ENCODE data around the gene COMT. TPM values are rescaled to one million over a fixed set of nuclear protein-coding genes. Genes with fewer than 3 reads are reported as not detected.

COMT gene
- total and polyA plus RNA-seq, 9 of the 15 experiments (the other 6 are each of a cell fraction or from before 2014, with no cell fraction given): 12.5 to 351 (median 155) TPM

DNA sequence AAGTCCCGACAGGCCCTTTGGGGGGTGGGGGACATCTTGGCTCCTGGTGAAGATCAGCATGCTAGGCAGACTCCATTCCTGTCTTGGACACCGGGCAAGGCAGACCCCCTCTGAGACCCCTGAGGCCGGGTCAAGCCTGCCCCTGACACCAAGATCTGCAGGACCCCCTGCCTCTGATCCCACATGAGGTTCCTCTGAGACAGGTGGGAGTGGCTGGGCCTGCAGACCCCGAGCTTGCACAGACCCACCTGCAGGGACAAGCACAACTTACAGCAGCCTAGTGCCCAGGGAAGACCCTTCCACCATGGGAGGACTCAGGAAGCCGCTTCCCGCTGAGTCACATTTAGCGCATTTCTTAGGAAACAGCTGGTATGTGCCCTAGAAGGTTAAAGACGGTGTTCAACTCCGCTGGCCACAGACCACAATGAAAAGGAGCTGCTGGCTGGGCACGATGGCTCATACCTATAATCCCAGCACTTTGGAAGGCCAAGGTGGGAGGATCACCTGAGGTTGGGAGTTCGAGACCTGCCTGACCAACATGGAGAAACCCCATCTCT is 59.6 kb downstream of the COMT start:
- BruUV-seq (replicated peaks): no TSS peak
- CTCF ChIA-PET (ENCODE audit: low intra/inter-chr PET ratio): no interaction called here
- FAIRE-seq (no peak), DNase-seq (ENCODE audit: extremely low read depth in 1 of 4, low spot score in 3 of 4) (no peak), ATAC-seq (no peak)
- Histone ChIP-seq H4K20me1 (replicated peaks; ENCODE audit: control insufficient read depth, insufficient read depth, low read length) (peaks cover 21% of the 10 kb centered on the region; the same call in 1 of the 2 replicates), H2AFZ (ENCODE audit: low read depth, low read length) (no peak overlapping the region), H3K27ac (ENCODE audit: extremely low read depth, low read depth, low read length) (no peak overlapping the region), H3K9ac (ENCODE audit: insufficient read depth in 1 of 2, low read depth in 2 of 2, low read length in 2 of 2) (peak overlapping the region in 1 of 2 experiments; percentile 7; a peak in 1 of 4 replicates), H3K9me3 (replicated peaks; ENCODE audit: control insufficient read depth, insufficient read depth, low read depth, low read length) (peaks cover 19% of the 10 kb centered on the region), H3K4me1 (replicated peaks in 1 of 2; ENCODE audit: control insufficient read depth in 2 of 2, insufficient read depth in 2 of 2, low read length in 2 of 2) (peaks cover 16 to 46% of the 10 kb centered on the region in 2 experiments; a peak in 4 of 5 replicates), H3K4me2 (ENCODE audit: insufficient read depth, low read length) (no peak overlapping the region), H3K27me3 (ENCODE audit: control insufficient read depth in 2 of 2, insufficient read depth in 2 of 2, low read length in 2 of 2) (no peaks in the 10 kb centered on the region), H3K9me1 (ENCODE audit: control insufficient read depth, insufficient read depth, low read length) (peaks cover 5% of the 10 kb centered on the region), H3K4me3 (no peak overlapping the region), H3K36me3 (ENCODE audit: control insufficient read depth, insufficient read depth, low read length) (peaks cover 8% of the 10 kb centered on the region; the same call in 1 of the 3 replicates), H3K79me2 (ENCODE audit: control insufficient read depth, insufficient read depth, low read length) (0 out of 3 replicates have a peak, but pooled peaks cover 2% of the 10 kb centered on the region)
- intact Hi-C loops (cut with micrococcal nuclease): no loop called here
- in situ Hi-C loops (cut with MboI): no loop called here
- WGBS (ENCODE audit: insufficient coverage, low coverage, missing lambda C conversion rate): 72% methylated on average over 11 of the region's 11 CpGs
- POLR2A ChIA-PET: interaction anchor here (0.6 to 3.0 kb wide), 5 partner anchors 10 to 35 kb away, joined by 3 to 15 read pairs (median 8); partner anchors contain the start of gene TANGO2
- TF ChIP-seq DACH1 (IDR thresholded peaks at IDR 0.05; ENCODE audit: partially characterized antibody): no peak
- no peak for TF ChIP-seq TARDBP (IDR thresholded peaks at IDR 0.05)
- TF ChIP-seq HSF4 (CRISPR knock-in tag; IDR thresholded peaks at IDR 0.05; ENCODE audit: borderline replicate concordance): no peak
- TF ChIP-seq RBBP5 (IDR thresholded peaks at IDR 0.05; ENCODE audit: borderline replicate concordance, insufficient read depth, low read length, poor library complexity, severe bottlenecking): peak; percentile 35
- no peak for TF ChIP-seq JUND (IDR thresholded peaks at IDR 0.05; ENCODE audit: borderline replicate concordance, low read depth, low read length)
- no peak for TF ChIP-seq JUND (tag; IDR thresholded peaks at IDR 0.05; ENCODE audit: borderline replicate concordance, low read depth, low read length)
- no peak for TF ChIP-seq SLC30A9 (CRISPR knock-in tag; IDR thresholded peaks at IDR 0.05)
- TF ChIP-seq, protein P1, sequence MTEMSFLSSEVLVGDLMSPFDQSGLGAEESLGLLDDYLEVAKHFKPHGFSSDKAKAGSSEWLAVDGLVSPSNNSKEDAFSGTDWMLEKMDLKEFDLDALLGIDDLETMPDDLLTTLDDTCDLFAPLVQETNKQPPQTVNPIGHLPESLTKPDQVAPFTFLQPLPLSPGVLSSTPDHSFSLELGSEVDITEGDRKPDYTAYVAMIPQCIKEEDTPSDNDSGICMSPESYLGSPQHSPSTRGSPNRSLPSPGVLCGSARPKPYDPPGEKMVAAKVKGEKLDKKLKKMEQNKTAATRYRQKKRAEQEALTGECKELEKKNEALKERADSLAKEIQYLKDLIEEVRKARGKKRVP (CRISPR knock-in tag; IDR thresholded peaks at IDR 0.05): no peak
- 0 out of 2 replicates have a peak, but pooled peaks have one; percentile 0 for TF ChIP-seq SPI1 (IDR thresholded peaks at IDR 0.05; ENCODE audit: borderline replicate concordance, low read depth, low read length)
- 0 out of 2 replicates have a peak, but pooled peaks have one; percentile 25 for TF ChIP-seq ZNF184 (CRISPR knock-in tag; IDR thresholded peaks at IDR 0.05)
- no peak for TF ChIP-seq ZNF830 (CRISPR knock-in tag; IDR thresholded peaks at IDR 0.05)
- no peak for TF ChIP-seq KLF6 (CRISPR knock-in tag; IDR thresholded peaks at IDR 0.05; ENCODE audit: borderline replicate concordance)
- TF ChIP-seq BDP1 (IDR thresholded peaks at IDR 0.05; ENCODE audit: insufficient read depth, insufficient read length): no peak
- no peak for TF ChIP-seq LCOR (CRISPR knock-in tag; IDR thresholded peaks at IDR 0.05)
- TF ChIP-seq, protein P2, sequence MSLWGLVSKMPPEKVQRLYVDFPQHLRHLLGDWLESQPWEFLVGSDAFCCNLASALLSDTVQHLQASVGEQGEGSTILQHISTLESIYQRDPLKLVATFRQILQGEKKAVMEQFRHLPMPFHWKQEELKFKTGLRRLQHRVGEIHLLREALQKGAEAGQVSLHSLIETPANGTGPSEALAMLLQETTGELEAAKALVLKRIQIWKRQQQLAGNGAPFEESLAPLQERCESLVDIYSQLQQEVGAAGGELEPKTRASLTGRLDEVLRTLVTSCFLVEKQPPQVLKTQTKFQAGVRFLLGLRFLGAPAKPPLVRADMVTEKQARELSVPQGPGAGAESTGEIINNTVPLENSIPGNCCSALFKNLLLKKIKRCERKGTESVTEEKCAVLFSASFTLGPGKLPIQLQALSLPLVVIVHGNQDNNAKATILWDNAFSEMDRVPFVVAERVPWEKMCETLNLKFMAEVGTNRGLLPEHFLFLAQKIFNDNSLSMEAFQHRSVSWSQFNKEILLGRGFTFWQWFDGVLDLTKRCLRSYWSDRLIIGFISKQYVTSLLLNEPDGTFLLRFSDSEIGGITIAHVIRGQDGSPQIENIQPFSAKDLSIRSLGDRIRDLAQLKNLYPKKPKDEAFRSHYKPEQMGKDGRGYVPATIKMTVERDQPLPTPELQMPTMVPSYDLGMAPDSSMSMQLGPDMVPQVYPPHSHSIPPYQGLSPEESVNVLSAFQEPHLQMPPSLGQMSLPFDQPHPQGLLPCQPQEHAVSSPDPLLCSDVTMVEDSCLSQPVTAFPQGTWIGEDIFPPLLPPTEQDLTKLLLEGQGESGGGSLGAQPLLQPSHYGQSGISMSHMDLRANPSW (CRISPR knock-in tag; IDR thresholded peaks at IDR 0.05): 0 out of 2 replicates have a peak, but pooled peaks have one; percentile 55
- TF ChIP-seq PHF8 (IDR thresholded peaks at IDR 0.05; ENCODE audit: borderline replicate concordance, low read length): 0 out of 2 replicates have a peak, but pooled peaks have one; percentile 1
- TF ChIP-seq TRIM28 (IDR thresholded peaks at IDR 0.05): no peak
- peak; percentile 2 for TF ChIP-seq CHD1 (IDR thresholded peaks at IDR 0.05; ENCODE audit: low read length)
